SKM-1 (cell line): ENCODE results near the gene DDAH1.
A peak's percentile ranks its signal among the peaks of the same experiment; 100 is the strongest.
"Not testable (repeated sequence)": the region's sequence is repeated elsewhere in the genome, so short reads cannot be mapped to it uniquely, and the experiment has no call there.

Experiments used
- DNase-seq: peaks from one replicate; lab custom pipeline; 2025; ENCODE audit not compliant: unreplicated experiment; lab: John Stamatoyannopoulos, UW

The DDAH1 gene

GRCh38 chr1:85471558-85471957, 6.6 kb upstream of the DDAH1 start:
- DNase-seq, result no peak

- DNase-seq, result not testable (repeated sequence)
Observed at GRCh38 chr1:85470130-85470529, 5.2 kb upstream of the DDAH1 start.

- no peak for DNase-seq
Observed at GRCh38 chr1:85467929-85468540, 3.1 kb upstream of the DDAH1 start.

GRCh38 chr1:85467036-85467435, 2.1 kb upstream of the DDAH1 start:
- DNase-seq, result no peak

- DNase-seq, result no peak
Observed at GRCh38 chr1:85465786-85466134, 801 bp upstream of the DDAH1 start.

- DNase-seq, result peak; percentile 34
Observed at GRCh38 chr1:85464497-85465098, 361 bp downstream of the DDAH1 start.

- no peak for DNase-seq
Observed at GRCh38 chr1:85463731-85464496, 1.0 kb downstream of the DDAH1 start.

GRCh38 chr1:85462931-85463649, 1.9 kb downstream of the DDAH1 start:
- DNase-seq, result no peak

GRCh38 chr1:85461216-85461918, 3.6 kb downstream of the DDAH1 start:
- no peak for DNase-seq

- no peak for DNase-seq
Observed at GRCh38 chr1:85460555-85461088, 4.3 kb downstream of the DDAH1 start.

- no peak for DNase-seq
Observed at GRCh38 chr1:85459290-85459689, 5.7 kb downstream of the DDAH1 start.

GRCh38 chr1:85454214-85454613, 10.7 kb downstream of the DDAH1 start:
- DNase-seq, result no peak

GRCh38 chr1:85453640-85454194, 11.2 kb downstream of the DDAH1 start:
- DNase-seq, result no peak

GRCh38 chr1:85452948-85453347, 12.0 kb downstream of the DDAH1 start:
- DNase-seq, result no peak

- DNase-seq, result no peak
Observed at GRCh38 chr1:85451236-85451830, 13.6 kb downstream of the DDAH1 start.

- DNase-seq, result no peak
Observed at GRCh38 chr1:85450832-85451231, 14.1 kb downstream of the DDAH1 start.

GRCh38 chr1:85449356-85449755, 15.6 kb downstream of the DDAH1 start:
- no peak for DNase-seq

- DNase-seq, result no peak
Observed at GRCh38 chr1:85448358-85448757, 16.6 kb downstream of the DDAH1 start.

- DNase-seq, result no peak
Observed at GRCh38 chr1:85447006-85447943, 17.7 kb downstream of the DDAH1 start.
